ENCODE results near the gene EPAS1. TPM values are rescaled to one million over a fixed set of nuclear protein-coding genes. Genes with fewer than 3 reads are reported as not detected.
A peak's percentile ranks its signal among the peaks of the same experiment; 100 is the strongest.

EPAS1 gene
- total RNA-seq, 1 donor from 2014 or later, result 1,738 TPM

DNA sequence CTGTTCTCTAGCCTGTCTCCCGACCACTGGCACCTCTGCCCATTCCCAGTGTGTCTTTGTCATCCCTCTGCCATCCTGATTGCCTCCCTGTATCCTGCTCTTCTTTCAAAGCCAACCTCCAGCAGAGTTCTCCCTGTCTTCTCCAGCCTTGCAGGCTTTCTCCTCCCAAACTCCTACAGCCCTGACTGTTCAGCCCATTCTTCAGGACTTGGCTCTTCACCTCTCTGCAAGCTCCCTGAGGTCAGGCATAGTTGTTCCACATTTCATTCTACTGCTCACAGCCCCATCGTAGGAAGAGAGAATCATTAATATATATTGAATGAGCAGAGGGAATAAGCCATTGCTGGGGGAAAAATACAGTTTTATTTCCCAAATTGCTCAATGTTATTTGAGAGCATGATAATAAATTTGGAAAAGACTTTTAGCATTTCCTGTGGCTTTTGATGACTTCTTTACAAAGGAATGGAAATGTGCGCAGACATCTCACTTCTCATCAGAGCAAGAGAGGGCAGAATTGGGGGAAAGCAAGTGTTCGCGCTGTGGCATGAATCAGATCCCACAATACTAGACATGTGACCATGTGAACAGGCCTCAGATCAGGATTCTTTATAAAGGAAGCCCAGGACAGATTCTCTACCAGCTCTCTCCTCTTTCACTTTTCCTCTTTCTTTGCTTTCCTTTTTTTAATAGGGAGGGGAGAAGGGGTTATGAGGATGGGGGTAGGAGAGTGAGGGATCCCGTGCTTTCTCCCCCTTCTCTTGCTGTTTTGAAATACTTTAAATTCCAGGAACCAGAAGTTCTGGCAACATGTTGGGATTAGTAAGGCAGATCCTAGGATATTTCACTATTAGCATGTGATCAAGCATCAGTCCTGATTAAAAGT is 37.4 kb downstream of the EPAS1 start:
- Histone ChIP-seq H3K4me1 (peaks cover 22 to 82% of the 10 kb centered on the region in 2 donors), H3K27me3 (no peaks in the 10 kb centered on the region), H3K4me3 (peak overlapping the region; percentile 4 to 55), H3K27ac (peak overlapping the region; percentile 86 to 92), H3K36me3 (no peaks in the 10 kb centered on the region), H3K9me3 (no peaks in the 10 kb centered on the region)
- peak in 1 of 2 donors; percentile 82 for DNase-seq (ENCODE audit: low spot score in 2 of 2)
- TF ChIP-seq, protein P1, sequence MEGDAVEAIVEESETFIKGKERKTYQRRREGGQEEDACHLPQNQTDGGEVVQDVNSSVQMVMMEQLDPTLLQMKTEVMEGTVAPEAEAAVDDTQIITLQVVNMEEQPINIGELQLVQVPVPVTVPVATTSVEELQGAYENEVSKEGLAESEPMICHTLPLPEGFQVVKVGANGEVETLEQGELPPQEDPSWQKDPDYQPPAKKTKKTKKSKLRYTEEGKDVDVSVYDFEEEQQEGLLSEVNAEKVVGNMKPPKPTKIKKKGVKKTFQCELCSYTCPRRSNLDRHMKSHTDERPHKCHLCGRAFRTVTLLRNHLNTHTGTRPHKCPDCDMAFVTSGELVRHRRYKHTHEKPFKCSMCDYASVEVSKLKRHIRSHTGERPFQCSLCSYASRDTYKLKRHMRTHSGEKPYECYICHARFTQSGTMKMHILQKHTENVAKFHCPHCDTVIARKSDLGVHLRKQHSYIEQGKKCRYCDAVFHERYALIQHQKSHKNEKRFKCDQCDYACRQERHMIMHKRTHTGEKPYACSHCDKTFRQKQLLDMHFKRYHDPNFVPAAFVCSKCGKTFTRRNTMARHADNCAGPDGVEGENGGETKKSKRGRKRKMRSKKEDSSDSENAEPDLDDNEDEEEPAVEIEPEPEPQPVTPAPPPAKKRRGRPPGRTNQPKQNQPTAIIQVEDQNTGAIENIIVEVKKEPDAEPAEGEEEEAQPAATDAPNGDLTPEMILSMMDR (IDR thresholded peaks at IDR 0.05), result no peak
- intact Hi-C loops (cut with DNase I), result loop anchor here (1.0 to 5.0 kb wide), 2 partner anchors 19 to 43 kb away; no protein-coding TSS in a partner anchor

DNA sequence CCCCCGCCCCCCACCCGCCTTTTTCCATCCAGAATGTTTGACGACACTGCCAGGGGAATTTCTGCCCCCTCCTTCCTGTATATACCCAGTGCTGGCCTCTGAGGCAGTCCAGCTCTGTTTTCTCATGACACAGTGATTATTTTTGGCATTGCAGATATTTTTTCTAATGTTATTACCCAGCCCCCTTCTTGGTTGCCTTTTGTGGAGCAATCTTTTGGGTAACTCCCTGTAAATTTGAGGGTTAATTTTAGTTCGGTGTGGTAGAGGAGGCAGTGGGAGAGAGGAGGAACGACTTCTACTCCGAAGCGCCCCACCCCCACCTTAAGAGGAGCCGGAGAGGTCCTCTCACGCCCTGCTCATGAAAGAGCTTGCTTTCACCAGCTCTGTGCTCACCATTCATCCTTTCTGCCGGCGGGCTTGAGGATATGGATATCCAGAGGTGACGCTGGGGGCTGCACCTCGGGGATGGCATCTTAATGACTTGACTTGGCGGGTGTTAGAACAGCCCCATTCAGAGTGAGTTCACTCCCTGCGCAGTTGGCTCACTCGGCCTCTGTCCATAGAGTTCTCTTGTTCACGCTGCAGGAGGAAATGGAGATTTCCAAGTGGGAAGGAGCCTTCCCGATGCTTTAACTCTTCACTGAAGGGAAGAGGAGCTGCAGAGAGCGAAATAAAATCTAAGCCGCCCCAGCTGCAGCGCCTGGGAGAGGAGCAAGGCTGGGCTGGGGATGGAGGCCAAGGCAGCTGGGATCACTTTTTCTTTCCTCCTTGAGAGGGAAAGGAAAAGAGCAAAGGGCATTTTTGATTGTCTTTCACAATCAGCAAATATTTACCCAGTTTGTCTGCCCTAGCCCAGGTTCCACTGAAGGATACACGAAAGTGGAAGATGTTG is 38.4 kb downstream of the EPAS1 start:
- Histone ChIP-seq H3K27me3 (no peaks in the 10 kb centered on the region), H3K4me1 (peaks cover 18 to 82% of the 10 kb centered on the region in 2 donors), H3K36me3 (no peaks in the 10 kb centered on the region), H3K27ac (peak overlapping the region; percentile 86 to 92), H3K4me3 (peak overlapping the region; percentile 42 to 55), H3K9me3 (no peaks in the 10 kb centered on the region)
- intact Hi-C loops (cut with DNase I), result loop anchor here (2.0 to 5.0 kb wide), 2 partner anchors 37 to 42 kb away; no protein-coding TSS in a partner anchor
- peak in 1 of 2 donors; percentile 83 for DNase-seq (ENCODE audit: low spot score in 2 of 2)
- TF ChIP-seq, protein P1 (IDR thresholded peaks at IDR 0.05), result peak in 1 of 3 experiments; percentile 4

GRCh38 chr2:46336283-46336959 is 39.2 kb downstream of the EPAS1 start:
- Histone ChIP-seq H3K36me3 (no peaks in the 10 kb centered on the region), H3K9me3 (no peaks in the 10 kb centered on the region), H3K27ac (peak overlapping the region; percentile 86 to 92), H3K4me3 (peak overlapping the region; percentile 42 to 55), H3K27me3 (no peaks in the 10 kb centered on the region), H3K4me1 (peaks cover 18 to 81% of the 10 kb centered on the region in 2 donors)
- intact Hi-C loops (cut with DNase I), result loop anchor here (2.0 to 5.0 kb wide), 2 partner anchors 38 to 41 kb away; no protein-coding TSS in a partner anchor
- DNase-seq (ENCODE audit: low spot score in 2 of 2), result peak in 1 of 2 donors; percentile 73
- TF ChIP-seq, protein P1 (IDR thresholded peaks at IDR 0.05), result no peak

GRCh38 chr2:46337208-46337994 is 40.2 kb downstream of the EPAS1 start:
- Histone ChIP-seq H3K4me3 (no peak overlapping the region), H3K9me3 (no peaks in the 10 kb centered on the region), H3K4me1 (peaks cover 18 to 79% of the 10 kb centered on the region in 2 donors), H3K36me3 (no peaks in the 10 kb centered on the region), H3K27ac (peak overlapping the region; percentile 86 to 92), H3K27me3 (no peaks in the 10 kb centered on the region)
- intact Hi-C loops (cut with DNase I), result loop anchor here (2.0 to 5.0 kb wide), 2 partner anchors 39 to 40 kb away; no protein-coding TSS in a partner anchor
- TF ChIP-seq, protein P1 (IDR thresholded peaks at IDR 0.05), result no peak
- no peak for DNase-seq (ENCODE audit: low spot score in 2 of 2)
